ENCODE measurements around the gene ADAP1.
"Not testable (repeated sequence)": the region's sequence is repeated elsewhere in the genome, so short reads cannot be mapped to it uniquely, and the experiment has no call there.

ADAP1 gene

GRCh38 chr7:974820-975681 is 20.6 kb upstream of the ADAP1 start, which contains the start of gene COX19:
TSS of gene COX19 (minus strand) at chr7:975549. CDS start at chr7:975509, 40 bp downstream.
- peak; percentile 83 to 85 for DNase-seq (ENCODE audit: low read depth in 2 of 2)

DNA sequence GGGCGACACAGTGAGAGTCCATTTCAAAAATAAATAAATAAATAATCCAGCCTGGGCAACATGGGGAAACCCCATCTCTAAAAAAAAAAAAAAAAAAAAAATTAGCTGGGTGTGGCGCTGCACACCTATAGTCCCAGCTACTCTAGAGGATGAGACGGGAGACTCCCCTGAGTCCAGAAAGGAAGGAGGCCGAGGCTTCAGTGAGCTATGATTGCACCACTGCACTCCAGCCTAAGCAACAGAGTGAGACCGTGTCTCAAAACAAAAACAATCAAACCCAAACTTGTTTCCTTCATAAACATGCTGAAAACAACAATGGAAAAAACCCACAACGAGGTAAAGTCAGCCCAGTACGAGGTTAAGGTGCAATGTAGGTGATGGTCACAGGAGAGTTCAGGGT is 19.7 kb upstream of the ADAP1 start:
- DNase-seq (ENCODE audit: low read depth in 2 of 2), result no peak

- no peak for DNase-seq (ENCODE audit: low read depth in 2 of 2)
Measured at GRCh38 chr7:973312-973711, 18.8 kb upstream of the ADAP1 start.

DNA sequence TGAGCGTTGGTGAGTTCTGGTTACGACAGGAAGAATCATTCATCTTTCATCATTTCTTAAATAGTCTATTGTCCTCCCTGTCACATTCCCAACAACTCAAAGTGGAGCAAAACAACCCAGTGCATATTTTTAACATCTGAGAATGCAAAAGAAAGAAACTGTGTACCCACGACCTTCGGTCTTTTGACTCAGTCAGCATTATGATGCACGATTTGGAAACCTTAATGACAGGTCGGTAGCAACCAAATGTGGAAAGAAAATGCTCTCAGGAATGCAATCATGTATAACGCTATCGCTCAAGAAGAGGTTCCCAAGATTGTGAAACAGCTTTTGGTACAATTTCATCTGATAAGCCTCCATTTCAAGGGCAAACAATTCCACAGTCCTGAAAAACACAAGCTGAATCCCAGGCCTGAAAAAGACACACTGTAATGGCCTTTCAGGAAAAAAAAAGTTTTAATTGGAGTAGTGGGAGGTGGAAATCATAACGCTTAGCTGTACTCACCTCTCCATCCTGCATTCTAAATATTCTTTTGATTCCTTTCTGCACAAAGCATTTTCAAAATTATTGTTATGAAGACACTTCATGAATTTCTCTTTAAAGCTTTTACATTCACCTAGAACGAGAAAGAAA is 18.3 kb upstream of the ADAP1 start:
- DNase-seq (ENCODE audit: low read depth in 2 of 2), result no peak

DNA sequence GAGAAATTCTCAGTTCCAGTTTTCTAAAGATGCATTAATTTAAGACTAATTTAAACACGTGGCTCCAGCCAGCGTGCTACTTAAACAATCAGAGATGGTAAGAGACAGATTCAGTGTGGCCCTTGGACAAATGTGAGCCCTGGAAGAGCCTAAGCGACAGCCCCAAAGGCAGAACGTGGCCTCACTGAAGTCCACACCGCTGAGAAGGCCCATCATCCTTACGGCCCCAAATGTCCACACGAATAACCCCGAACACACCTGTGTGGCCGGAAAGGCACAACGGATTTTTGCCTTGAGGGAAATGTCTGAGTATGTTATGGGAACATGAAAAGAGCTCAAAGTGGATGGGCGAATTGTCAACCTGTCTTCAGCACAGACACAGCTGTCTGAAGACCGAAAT is 17.6 kb upstream of the ADAP1 start:
- no peak for DNase-seq (ENCODE audit: low read depth in 2 of 2)

DNA sequence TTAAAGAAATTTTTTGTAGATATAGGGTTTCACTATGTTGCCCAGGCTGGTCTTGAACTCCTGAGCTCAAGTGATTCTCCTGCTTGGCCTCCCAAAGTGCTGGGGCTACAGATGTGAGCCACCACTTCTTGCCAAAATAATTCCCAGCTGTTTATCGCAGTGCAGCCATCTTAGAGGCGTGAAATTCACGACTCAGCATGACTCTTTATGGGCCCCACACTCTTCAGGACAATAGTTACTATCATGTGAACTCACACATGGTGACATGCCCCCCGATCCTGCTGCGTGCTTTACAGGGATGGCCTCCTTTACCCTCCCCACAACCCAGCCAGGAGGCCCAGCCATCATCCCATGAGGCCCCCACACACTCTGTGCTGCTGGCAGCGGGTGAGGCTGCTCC is 16.3 kb upstream of the ADAP1 start:
- DNase-seq (ENCODE audit: low read depth in 2 of 2), result no peak

DNA sequence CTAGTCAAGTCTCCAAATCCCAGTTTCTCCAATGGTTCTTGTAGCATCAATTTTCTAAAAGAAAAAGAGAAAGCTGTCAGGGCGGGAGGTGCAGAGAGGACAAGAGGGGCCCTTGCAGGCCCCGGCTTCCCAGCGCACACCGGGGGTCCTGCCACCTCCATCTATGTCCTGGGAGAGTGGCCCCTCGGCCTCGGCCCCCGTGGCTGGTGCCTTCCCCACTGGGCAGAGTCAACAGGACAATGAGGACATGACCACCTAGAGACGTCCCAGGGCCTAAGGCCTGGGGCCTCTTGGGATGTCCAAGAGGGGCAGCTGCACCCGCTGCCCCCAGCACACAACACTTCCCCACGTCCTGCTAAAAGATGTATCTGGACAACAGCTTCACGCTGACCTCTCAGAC is 14.9 kb upstream of the ADAP1 start:
- DNase-seq (ENCODE audit: low read depth in 2 of 2), result no peak

DNA sequence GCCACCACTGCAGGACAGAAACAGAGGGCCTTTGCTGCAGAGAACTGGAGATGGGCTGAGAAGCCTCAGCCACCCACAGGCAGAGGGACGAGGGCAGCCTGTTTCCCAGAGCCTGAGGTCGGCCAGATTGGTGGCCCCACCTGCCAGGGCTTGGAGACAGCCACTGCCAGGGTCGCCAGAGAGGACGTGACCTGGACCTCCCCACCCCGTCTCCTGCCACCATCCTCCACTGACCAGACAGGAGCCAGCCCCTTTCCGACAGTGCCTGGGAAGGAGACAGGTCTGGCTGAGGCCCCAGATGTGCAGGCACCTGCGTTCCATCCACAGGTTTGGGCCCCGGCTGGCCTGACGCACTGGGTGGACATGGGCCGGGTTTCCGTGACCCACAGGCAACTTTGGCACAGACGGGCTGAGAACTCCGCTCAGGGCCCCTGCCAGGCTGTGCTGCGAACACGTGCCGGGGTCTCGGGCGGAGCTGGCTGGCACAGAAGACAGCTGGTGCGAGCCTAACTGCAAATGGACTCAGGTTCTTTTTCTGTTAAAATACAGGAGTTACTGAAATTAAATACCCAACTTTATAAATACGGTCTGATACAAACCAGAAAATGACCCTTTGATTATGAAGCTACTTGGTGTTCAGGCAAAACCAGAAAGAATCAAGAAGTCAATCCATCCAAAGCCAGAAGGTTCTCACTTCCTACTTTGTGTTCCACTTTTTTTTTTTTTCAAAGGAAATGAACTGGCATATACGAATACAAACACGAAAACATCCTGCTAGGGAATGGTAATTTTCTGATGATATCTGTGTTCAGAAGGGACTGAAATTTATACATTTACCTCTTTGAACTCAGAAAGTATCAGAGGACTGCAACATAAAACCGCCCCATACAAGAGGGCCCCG is 14.0 kb upstream of the ADAP1 start:
- no peak for DNase-seq (ENCODE audit: low read depth in 2 of 2)

DNA sequence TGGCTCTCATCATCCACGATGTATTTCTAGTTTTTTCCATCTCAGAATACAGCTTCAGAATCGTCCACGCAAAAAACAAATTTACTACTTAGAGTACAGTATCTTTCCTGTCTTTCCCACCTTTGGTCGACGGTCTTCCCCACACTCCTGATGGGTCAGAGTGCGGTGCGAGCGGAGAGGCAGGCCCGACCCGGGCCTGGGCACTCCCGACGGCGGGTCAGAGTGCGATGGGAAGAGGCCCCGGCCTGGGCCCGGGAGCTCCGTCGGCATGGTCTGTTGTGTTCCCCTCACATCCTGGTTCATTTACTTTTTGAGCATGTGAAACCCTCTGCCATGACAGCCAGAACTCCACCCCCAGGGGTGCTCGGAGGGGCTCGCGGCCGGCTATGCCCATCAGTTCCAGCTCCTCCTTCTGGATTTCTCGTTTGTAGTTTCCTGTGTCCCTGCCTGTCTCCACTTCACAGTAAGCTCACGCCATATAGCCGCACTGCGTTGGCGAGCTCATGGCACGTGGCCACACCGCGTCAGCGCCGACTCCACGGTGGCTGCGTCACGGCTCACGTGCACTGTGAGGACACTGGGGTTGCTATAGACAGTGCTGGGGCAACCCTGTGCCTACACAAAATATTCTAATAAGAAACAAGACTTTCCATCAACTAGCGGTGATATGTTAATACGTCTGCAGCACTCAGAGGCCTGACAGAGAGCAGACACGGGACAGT is 13.0 kb upstream of the ADAP1 start:
- DNase-seq (ENCODE audit: low read depth in 2 of 2), result no peak

DNA sequence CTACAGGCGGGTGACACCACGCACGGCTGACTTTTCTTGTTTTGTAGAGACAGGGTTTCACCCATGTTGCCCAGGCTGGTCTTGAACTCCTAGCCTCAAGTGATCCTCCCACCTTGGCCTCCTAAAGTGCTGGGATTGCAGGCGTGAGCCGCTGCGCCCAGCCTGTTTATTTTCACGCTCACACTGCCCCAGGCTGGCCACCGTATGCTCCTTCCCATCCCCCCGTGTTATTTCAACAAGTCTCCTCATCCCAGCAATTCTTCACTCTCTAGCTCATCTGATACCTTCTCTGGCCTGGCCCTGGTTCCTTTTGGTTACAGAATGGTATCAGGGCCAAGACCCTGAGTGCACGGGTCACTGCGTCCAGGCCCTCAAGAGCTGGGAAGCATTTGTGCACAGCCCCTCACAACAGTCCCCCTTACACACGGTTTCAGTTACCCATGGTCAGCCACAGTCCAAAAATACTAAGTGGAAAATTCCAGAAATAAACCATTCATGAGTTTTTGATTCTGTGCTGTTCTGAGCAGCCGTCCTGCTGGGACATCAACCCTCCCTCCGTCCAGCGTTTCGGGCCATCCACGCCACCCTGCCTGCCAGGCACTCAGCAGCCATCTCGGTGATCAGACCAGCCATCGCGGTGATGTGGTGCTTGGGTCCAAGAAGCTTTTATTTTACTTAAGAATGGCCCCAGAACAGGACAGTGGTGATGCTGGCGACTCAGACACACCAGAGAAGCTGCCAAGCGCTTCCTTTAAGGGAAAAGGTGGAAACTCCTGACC is 12.0 kb upstream of the ADAP1 start:
- no peak for DNase-seq (ENCODE audit: low read depth in 2 of 2)

GRCh38 chr7:964401-965231 is 10.1 kb upstream of the ADAP1 start:
- no peak for DNase-seq (ENCODE audit: low read depth in 2 of 2)

DNA sequence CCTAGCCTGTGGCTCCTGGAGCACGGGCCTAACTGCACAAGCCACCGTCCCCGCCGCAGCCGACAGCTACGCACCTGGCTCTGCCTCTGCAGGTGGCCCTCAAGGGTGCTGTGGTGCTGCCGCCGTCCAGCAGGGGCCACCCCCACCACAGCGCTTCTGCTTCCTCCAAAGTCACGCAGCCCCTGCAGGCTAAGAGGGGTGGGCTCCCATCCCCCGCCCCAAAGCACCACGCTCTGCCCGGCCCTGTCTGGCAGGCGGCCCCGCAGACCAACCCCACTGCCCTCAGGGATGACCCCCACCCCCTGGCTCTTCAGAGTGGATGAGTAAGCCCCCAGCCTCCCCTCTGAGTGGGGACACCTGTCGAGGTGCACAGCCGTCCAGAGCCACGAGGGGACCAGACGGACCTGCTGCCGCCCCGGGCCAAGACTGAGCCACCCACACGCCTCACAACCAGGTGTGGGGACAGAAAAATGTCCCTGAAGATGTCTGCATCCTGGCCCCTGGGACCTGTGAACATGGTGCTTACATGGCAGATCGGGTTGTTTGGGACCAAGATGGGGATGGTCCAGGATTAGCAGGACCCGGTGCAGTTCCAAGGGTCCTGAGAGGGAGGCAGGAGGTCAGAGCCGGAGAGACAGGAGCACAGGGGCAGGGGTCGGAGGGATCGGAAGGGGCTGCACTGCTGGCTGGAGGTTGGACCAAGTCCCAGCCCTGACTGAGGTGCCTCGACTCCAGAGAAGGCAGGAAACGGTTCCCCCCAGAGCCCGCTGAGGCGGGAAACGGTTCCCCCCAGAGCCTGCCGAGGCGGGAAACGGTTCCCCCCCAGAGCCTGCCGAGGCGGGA is 9.0 kb upstream of the ADAP1 start:
- no peak for DNase-seq (ENCODE audit: low read depth in 2 of 2)

DNA sequence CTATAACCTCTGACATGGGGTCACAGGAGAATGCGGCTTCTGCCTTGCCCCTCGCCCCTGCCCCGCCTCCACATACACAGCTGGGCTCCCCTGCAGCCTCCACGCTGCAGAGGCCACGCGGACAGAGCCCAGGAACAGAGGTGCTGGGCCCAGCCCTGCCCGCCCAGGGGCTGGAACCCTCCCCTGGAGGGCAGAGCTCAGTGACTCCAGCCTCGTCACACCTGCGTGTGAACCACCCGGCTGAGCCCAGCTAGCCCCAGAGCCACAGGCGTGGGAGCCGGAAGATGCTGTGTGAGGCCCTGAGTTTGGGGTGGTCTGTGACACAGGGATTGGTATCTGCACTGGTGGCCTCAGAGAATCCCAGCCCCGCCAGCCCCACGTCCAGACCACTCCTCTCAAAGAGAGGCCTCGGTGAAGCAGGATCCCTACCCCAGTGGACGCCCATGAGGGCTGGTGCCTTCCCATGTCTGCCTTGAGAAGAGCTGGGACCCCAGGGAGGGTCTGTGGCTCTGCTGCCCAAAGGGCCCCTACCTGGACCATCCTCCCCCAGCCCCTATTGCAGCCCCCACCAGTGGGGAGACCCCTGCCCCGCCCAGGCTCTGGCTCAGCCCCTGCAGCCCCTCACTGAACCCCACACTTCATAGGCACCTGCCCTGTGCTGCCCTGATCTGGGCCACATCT is 8.1 kb upstream of the ADAP1 start:
- no peak for DNase-seq (ENCODE audit: low read depth in 2 of 2)

GRCh38 chr7:961546-962400 is 7.3 kb upstream of the ADAP1 start:
- no peak for DNase-seq (ENCODE audit: low read depth in 2 of 2)

DNA sequence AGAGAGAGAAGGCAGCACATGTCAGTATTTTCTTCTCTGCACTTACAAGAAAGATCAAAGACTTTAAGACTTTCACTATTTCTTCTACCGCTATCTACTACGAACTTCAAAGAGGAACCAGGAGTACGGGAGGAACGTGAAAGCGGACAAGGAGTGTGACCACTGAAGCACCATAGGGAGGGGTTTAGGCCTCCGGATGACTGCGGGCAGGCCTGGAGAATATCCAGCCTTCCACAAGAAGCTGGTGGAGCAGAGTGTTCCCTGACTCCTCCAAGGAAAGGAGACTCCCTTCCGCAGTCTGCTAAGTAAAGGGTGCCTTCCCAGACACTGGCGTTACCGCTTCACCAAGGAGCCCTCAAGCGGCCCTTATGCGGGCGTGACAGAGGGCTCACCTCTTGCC is 6.5 kb upstream of the ADAP1 start:
- DNase-seq (ENCODE audit: low read depth in 2 of 2), result not testable (repeated sequence)

GRCh38 chr7:960269-960871 is 5.9 kb upstream of the ADAP1 start:
- no peak for DNase-seq (ENCODE audit: low read depth in 2 of 2)

DNA sequence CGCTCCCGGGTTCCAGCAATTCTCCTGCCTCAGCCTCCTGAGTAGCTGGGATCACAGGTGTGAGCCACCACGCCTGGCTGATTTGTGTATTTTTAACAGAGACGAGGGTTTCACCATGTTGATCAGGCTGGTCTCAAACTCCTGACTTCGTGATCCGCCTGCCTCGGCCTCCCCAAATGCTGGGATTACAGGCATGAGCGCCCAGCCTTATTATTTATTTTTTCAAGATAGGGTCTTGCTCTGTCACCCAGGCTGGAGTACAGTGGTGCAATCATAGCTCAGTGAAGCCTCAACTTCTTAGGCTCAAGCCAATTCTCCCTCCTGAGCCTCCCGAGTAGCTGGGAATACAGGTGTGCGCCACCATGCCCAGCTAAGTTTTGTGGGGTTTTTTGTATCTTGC is 5.3 kb upstream of the ADAP1 start:
- not testable (repeated sequence) for DNase-seq (ENCODE audit: low read depth in 2 of 2)

Measured in stimulated activated CD8-positive, alpha-beta memory T cell treated with anti-CD3 and anti-CD28 coated beads, Interleukin-2, amount 100 ng/mL, for 1 hour (primary cell).